Measurements from ENCODE around the gene TIMM13. TPM values are rescaled to one million over a fixed set of nuclear protein-coding genes. Genes with fewer than 3 reads are reported as not detected.

The TIMM13 gene
- total and polyA plus RNA-seq, 2 of the 8 experiments (the other 6 are each of a cell fraction or from before 2014, with no cell fraction given), result 270 to 275 TPM

DNA sequence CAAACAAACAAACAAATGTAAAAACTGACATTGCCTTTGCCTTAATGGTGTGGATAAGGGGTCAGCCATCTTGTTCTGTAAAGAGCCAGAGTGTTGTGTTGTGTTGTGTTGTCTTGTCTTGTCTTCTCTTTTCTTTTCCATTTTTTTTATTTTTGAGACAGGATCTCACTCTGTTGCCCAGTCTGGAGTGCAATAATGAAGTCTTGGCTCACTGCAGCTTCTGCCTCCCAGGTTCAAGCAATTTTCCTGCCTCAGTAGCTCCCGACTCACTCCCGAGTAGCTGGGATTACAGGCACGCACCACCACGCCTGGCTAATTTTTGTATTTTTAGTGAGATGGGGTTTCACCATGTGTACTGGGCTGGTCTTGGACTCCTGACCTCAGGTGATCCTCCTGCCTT, 27.8 kb downstream of the TIMM13 start:
- Histone ChIP-seq H3K4me1 (replicated peaks in 1 of 4; ENCODE audit: control insufficient read depth in 3 of 4, insufficient read depth in 4 of 4, low read length in 3 of 4) (no peaks in the 10 kb centered on the region), H3K36me3 (ENCODE audit: control insufficient read depth in 2 of 4, insufficient read depth in 4 of 4, low read length in 3 of 4) (no peaks in the 10 kb centered on the region), H2AK5ac (ENCODE audit: low read depth, low read length) (no peak overlapping the region), H3K18ac (ENCODE audit: extremely low read depth, low read length) (no peak overlapping the region), H2BK12ac (ENCODE audit: low read depth, low read length) (no peak overlapping the region), H2BK20ac (ENCODE audit: low read length) (no peak overlapping the region), H3K56ac (replicated peaks; ENCODE audit: insufficient read length, low read depth, low read length) (no peak overlapping the region), H3K27ac (ENCODE audit: low read depth, low read length) (no peak overlapping the region), H4K5ac (ENCODE audit: insufficient read length, low read depth, low read length) (no peak overlapping the region), H3K27me3 (replicated peaks in 1 of 4; ENCODE audit: control insufficient read depth in 3 of 4, extremely low read depth in 1 of 4, insufficient read depth in 3 of 4, low read length in 3 of 4) (no peaks in the 10 kb centered on the region), H3K4me2 (ENCODE audit: insufficient read depth in 1 of 2, low read depth in 2 of 2, low read length in 2 of 2) (no peak overlapping the region), H3K23me2 (ENCODE audit: low read depth, low read length) (no peaks in the 10 kb centered on the region), H3K4ac (replicated peaks; ENCODE audit: insufficient read length, low read depth, low read length) (no peak overlapping the region), H3K9me3 (ENCODE audit: insufficient read depth in 2 of 2, low read depth in 1 of 2, low read length in 1 of 2) (no peaks in the 10 kb centered on the region), H2BK15ac (ENCODE audit: low read length) (no peak overlapping the region), H3K79me2 (ENCODE audit: control insufficient read depth in 1 of 2, insufficient read depth in 2 of 2, low read length in 2 of 2) (no peaks in the 10 kb centered on the region), H3K79me1 (ENCODE audit: low read depth, low read length) (no peaks in the 10 kb centered on the region), H4K20me1 (replicated peaks in 1 of 2; ENCODE audit: control insufficient read depth in 1 of 2, insufficient read depth in 2 of 2, low read length in 2 of 2) (no peaks in the 10 kb centered on the region), H2AFZ (ENCODE audit: low read length) (no peak overlapping the region), H4K8ac (ENCODE audit: extremely low read depth, insufficient read depth, low read length) (no peak overlapping the region), H3K4me3 (ENCODE audit: extremely low read depth in 1 of 4, insufficient read depth in 2 of 4, low read depth in 3 of 4, low read length in 4 of 4) (no peak overlapping the region), H3K14ac (ENCODE audit: insufficient read length) (no peak overlapping the region), H4K91ac (replicated peaks; ENCODE audit: insufficient read length, low read length) (no peak overlapping the region), H3K9ac (replicated peaks in 1 of 4; ENCODE audit: extremely low read depth in 1 of 4, low read depth in 3 of 4, low read length in 3 of 4) (no peak overlapping the region), H2BK5ac (ENCODE audit: low read depth, low read length) (no peak overlapping the region), H3K23ac (ENCODE audit: insufficient read length) (no peak overlapping the region), H2BK120ac (replicated peaks; ENCODE audit: low read depth, low read length) (no peak overlapping the region)
- no peak for TF ChIP-seq KDM5A (IDR thresholded peaks at IDR 0.05; ENCODE audit: low read length)
- TF ChIP-seq EP300 (IDR thresholded peaks at IDR 0.05; ENCODE audit: borderline replicate concordance in 1 of 2, low read depth in 2 of 2, low read length in 2 of 2), result no peak
- TF ChIP-seq ASH2L (IDR thresholded peaks at IDR 0.05; ENCODE audit: low read length), result no peak
- no peak for TF ChIP-seq SAP30 (IDR thresholded peaks at IDR 0.05; ENCODE audit: insufficient read depth, insufficient replicate concordance, low read length)
- TF ChIP-seq EZH2 (IDR thresholded peaks at IDR 0.05; ENCODE audit: low read depth, low read length, severe bottlenecking), result no peak
- no peak for TF ChIP-seq MAFK (IDR thresholded peaks at IDR 0.05; ENCODE audit: low read depth, low read length)
- TF ChIP-seq GTF2F1 (IDR thresholded peaks at IDR 0.05; ENCODE audit: borderline replicate concordance, low read depth, low read length), result no peak
- DNase-seq (ENCODE audit: low read depth in 1 of 2, low spot score in 2 of 2) (no peak), FAIRE-seq (no peak)
- CTCF ChIA-PET (ENCODE audit: partially characterized antibody), result interaction anchor here (1.1 to 1.2 kb wide), 2 partner anchors 17 to 123 kb away, joined by 3 to 6 read pairs; no protein-coding TSS in a partner anchor
- POLR2A ChIA-PET (ENCODE audit: partially characterized antibody), result interaction anchor here (1.2 to 1.7 kb wide), 4 partner anchors 13 to 130 kb away, joined by 3 to 7 read pairs (median 4); partner anchors contain the start of genes GADD45B and TIMM13
- 98% methylated on average over 4 of the region's 4 CpGs; no CpG with 5 or more reads in 1 of the 2 experiments for WGBS, 2 experiments (ENCODE audit: extremely low coverage in 1 of 2, insufficient coverage in 1 of 2, insufficient read length in 1 of 2, insufficient replicate concordance in 2 of 2, low coverage in 1 of 2, low lambda C conversion rate in 2 of 2, missing lambda C conversion rate in 1 of 2)

Data from H1 (cell line).